ENCODE measurements around the gene DES. TPM values are rescaled to one million over a fixed set of nuclear protein-coding genes. Genes with fewer than 3 reads are reported as not detected.

DES gene
- total and polyA plus RNA-seq, 2 donors from 2014 or later: 30.0 to 74.2 TPM

DNA sequence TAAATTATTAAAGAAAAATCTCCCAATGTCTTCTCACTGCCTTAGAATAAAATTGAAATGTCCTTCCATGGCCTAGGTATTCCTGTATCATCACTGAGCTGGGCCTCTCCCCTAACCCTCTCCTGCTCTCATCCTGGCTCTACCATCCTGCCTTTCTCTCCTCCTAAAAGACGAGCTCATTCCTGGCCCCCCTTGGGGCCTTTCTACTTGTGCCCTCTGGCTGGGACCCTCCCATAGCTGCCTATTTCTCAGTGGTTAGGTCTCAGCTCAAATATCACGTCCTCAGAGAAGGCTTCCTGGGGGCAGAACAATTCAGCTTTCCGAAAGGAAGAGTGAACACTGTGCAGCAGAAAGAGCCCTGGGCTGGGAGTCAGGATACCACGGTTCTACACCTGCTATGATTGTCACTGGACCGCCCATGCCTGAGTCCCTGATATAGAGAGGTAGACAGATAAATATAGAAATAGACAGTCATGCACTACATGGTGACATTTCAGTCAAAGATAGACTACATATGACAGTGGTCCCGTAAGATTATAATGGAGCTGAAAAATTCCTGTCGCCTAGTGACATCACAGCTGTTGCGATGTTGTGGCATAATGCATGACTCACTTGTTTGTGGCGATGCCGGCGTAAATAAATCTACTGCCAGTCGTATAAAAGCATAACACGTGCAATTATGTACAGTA lies 39.9 kb upstream of the DES start:
- TF ChIP-seq CTCF (IDR thresholded peaks at IDR 0.05; ENCODE audit: borderline replicate concordance, extremely low read depth, insufficient read depth): no peak
- H3K27me3 ChIP-seq (ENCODE audit: control insufficient read depth, insufficient read depth, low read length): no peaks in the 10 kb centered on the region
- FAIRE-seq (no peak), DNase-seq (no peak)
- no peak overlapping the region for H3K27ac ChIP-seq (ENCODE audit: low read depth in 2 of 2, low read length in 2 of 2)
- H3K9me3 ChIP-seq (ENCODE audit: control insufficient read depth in 2 of 3, insufficient read depth in 1 of 3, low read length in 3 of 3): no peaks in the 10 kb centered on the region
- H3K36me3 ChIP-seq (ENCODE audit: control insufficient read depth in 2 of 3, insufficient read depth in 3 of 3, low read length in 3 of 3): peaks cover 10 to 42% (median 25%) of the 10 kb centered on the region in 3 donors
- intact Hi-C loops (cut with DNase I): no loop called here
- H3K4me1 ChIP-seq (ENCODE audit: control insufficient read depth in 2 of 3, insufficient read depth in 2 of 3, low read depth in 1 of 3, low read length in 3 of 3): no peaks in the 10 kb centered on the region
- H3K4me3 ChIP-seq (ENCODE audit: low read length in 3 of 3): no peak overlapping the region
- H3K9ac ChIP-seq (ENCODE audit: low read length in 3 of 3): no peak overlapping the region

GRCh38 chr2:219380926-219381325 lies 37.3 kb upstream of the DES start:
- H3K27ac ChIP-seq (ENCODE audit: low read depth in 2 of 2, low read length in 2 of 2): no peak overlapping the region
- FAIRE-seq (no peak), DNase-seq (no peak)
- no peak for TF ChIP-seq CTCF (IDR thresholded peaks at IDR 0.05; ENCODE audit: borderline replicate concordance, extremely low read depth, insufficient read depth)
- intact Hi-C loops (cut with DNase I): no loop called here
- H3K4me1 ChIP-seq (ENCODE audit: control insufficient read depth in 2 of 3, insufficient read depth in 2 of 3, low read depth in 1 of 3, low read length in 3 of 3): peaks cover 0 to 2% (median 0%) of the 10 kb centered on the region in 3 donors
- no peak overlapping the region for H3K9ac ChIP-seq (ENCODE audit: low read length in 3 of 3)
- peaks cover 13 to 53% (median 38%) of the 10 kb centered on the region in 3 donors for H3K36me3 ChIP-seq (ENCODE audit: control insufficient read depth in 2 of 3, insufficient read depth in 3 of 3, low read length in 3 of 3)
- no peak overlapping the region for H3K4me3 ChIP-seq (ENCODE audit: low read length in 3 of 3)
- no peaks in the 10 kb centered on the region for H3K9me3 ChIP-seq (ENCODE audit: control insufficient read depth in 2 of 3, insufficient read depth in 1 of 3, low read length in 3 of 3)
- H3K27me3 ChIP-seq (ENCODE audit: control insufficient read depth, insufficient read depth, low read length): no peaks in the 10 kb centered on the region

DNA sequence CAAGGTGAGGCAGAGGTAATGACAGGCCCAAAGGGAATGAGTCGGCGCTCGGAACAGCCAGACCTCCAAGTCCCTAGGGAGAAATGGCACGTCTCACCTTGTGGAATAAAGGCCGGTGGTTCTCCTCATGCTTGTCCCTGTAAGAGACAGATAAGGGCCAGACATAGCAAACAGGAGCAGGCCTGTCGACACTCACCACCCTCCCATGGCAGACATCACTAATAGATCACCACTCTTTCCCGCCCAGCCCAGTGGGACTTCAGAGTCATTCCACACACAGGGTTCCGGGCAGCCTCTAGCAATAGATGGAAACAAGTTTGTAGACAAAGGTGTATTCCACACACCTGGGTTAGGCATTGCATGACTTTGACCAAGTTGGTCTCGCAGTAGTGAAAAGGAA lies 36.7 kb upstream of the DES start:
- no peak for TF ChIP-seq CTCF (IDR thresholded peaks at IDR 0.05; ENCODE audit: borderline replicate concordance, extremely low read depth, insufficient read depth)
- Histone ChIP-seq H3K27me3 (ENCODE audit: control insufficient read depth, insufficient read depth, low read length) (no peaks in the 10 kb centered on the region), H3K9me3 (ENCODE audit: control insufficient read depth in 2 of 3, insufficient read depth in 1 of 3, low read length in 3 of 3) (no peaks in the 10 kb centered on the region), H3K9ac (ENCODE audit: low read length in 3 of 3) (no peak overlapping the region), H3K4me3 (ENCODE audit: low read length in 3 of 3) (no peak overlapping the region), H3K4me1 (ENCODE audit: control insufficient read depth in 2 of 3, insufficient read depth in 2 of 3, low read depth in 1 of 3, low read length in 3 of 3) (peaks cover 0 to 5% (median 0%) of the 10 kb centered on the region in 3 donors), H3K27ac (ENCODE audit: low read depth in 2 of 2, low read length in 2 of 2) (no peak overlapping the region), H3K36me3 (ENCODE audit: control insufficient read depth in 2 of 3, insufficient read depth in 3 of 3, low read length in 3 of 3) (peaks cover 15 to 58% (median 38%) of the 10 kb centered on the region in 3 donors)
- DNase-seq (no peak), FAIRE-seq (no peak)
- intact Hi-C loops (cut with DNase I): no loop called here

All from kidney (tissue), 14 donors.